ENCODE data around the gene IGSF5.

DNA sequence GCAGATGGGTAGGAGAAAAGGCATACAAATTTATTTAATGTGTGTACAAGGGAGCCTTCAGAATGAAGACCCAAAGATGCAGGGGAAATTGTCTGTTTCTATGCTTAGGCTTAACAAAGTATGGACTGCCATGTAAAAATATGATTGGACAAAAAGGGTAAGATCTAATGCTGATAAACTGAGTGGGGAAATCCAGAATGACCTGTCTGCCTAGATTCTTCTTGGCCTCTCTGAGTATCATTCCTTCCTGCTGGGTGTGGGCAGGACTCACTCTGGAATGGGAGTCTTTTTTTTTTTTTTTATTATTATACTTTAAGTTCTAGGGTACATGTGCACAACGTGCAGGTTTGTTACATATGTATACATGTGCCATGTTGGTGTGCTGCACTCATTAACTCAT, 61.0 kb downstream of the IGSF5 start:
- TF ChIP-seq, protein P1, sequence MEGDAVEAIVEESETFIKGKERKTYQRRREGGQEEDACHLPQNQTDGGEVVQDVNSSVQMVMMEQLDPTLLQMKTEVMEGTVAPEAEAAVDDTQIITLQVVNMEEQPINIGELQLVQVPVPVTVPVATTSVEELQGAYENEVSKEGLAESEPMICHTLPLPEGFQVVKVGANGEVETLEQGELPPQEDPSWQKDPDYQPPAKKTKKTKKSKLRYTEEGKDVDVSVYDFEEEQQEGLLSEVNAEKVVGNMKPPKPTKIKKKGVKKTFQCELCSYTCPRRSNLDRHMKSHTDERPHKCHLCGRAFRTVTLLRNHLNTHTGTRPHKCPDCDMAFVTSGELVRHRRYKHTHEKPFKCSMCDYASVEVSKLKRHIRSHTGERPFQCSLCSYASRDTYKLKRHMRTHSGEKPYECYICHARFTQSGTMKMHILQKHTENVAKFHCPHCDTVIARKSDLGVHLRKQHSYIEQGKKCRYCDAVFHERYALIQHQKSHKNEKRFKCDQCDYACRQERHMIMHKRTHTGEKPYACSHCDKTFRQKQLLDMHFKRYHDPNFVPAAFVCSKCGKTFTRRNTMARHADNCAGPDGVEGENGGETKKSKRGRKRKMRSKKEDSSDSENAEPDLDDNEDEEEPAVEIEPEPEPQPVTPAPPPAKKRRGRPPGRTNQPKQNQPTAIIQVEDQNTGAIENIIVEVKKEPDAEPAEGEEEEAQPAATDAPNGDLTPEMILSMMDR (optimal IDR thresholded peaks at IDR 0.05 in 1 of 3, IDR thresholded peaks at IDR 0.05 in 1 of 3, conservative IDR thresholded peaks at IDR 0.05 in 1 of 3; ENCODE audit: extremely low read depth in 1 of 3, insufficient read depth in 2 of 3, low read length in 3 of 3), result no peak
- TF ChIP-seq EZH2 (IDR thresholded peaks at IDR 0.05; ENCODE audit: low read length), result no peak

All from keratinocyte (primary cell).